HK-2 (cell line): ENCODE data around the gene HILPDA.
"Not testable (repeated sequence)": the region's sequence is repeated elsewhere in the genome, so short reads cannot be mapped to it uniquely, and the experiment has no call there.

Source experiments
- DNase-seq: peaks from one replicate; pipeline ENCODE4 v3.0.0-alpha.2; 2018; ENCODE audit not compliant: unreplicated experiment

HILPDA gene

DNA sequence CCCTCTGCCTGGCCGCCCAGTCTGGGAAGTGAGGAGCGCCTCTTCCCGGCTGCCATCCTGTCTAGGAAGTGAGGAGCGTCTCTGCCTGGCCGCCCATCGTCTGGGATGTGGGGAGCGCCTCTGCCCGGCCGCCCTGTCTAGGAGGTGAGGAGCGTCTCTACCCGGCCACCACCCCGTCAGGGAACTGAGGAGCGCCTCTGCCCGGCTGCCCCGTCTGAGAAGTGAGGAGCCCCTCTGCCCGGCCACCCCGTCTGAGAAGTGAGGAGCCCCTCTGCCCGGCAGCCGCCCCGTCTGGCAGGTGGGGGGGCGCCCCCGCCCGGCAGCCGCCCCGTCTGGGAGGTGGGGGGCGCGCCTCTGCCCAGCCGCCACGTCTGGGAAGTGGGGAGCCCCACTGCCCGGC is 7.7 kb downstream of the HILPDA start:
- not testable (repeated sequence) for DNase-seq

DNA sequence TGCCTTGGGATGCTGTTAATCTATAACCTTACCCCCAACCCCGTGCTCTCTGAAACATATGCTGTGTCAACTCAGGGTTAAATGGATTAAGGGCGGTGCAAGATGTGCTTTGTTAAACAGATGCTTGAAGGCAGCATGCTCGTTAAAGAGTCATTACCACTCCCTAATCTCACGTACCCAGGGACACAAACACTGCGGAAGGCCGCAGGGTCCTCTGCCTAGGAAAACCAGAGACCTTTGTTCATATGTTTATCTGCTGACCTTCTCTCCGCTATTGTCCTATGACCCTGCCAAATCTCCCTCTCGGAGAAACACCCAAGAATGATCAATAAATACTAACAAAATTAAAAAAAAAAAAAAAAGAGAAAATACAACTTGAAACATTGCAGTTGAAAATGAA is 8.3 kb downstream of the HILPDA start:
- not testable (repeated sequence) for DNase-seq

DNA sequence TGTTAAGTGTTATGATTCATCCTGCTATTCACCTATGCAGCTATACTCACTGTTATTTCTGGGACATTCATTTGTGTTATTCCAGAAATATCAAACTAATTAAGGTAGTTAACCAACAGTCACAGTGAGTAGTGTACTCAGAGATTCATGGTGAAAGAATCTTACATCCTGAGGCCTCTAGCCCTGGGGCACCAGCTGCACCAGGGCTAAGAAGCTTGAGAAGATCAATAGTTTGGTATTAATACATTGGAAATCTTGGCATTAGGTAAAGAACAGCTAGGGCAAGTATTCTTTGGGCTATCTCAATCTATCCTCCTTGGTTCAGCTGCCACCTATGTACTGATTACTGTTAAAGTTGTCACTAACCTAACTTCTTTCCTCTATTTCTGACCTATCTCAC is 11.2 kb downstream of the HILPDA start:
- not testable (repeated sequence) for DNase-seq

DNA sequence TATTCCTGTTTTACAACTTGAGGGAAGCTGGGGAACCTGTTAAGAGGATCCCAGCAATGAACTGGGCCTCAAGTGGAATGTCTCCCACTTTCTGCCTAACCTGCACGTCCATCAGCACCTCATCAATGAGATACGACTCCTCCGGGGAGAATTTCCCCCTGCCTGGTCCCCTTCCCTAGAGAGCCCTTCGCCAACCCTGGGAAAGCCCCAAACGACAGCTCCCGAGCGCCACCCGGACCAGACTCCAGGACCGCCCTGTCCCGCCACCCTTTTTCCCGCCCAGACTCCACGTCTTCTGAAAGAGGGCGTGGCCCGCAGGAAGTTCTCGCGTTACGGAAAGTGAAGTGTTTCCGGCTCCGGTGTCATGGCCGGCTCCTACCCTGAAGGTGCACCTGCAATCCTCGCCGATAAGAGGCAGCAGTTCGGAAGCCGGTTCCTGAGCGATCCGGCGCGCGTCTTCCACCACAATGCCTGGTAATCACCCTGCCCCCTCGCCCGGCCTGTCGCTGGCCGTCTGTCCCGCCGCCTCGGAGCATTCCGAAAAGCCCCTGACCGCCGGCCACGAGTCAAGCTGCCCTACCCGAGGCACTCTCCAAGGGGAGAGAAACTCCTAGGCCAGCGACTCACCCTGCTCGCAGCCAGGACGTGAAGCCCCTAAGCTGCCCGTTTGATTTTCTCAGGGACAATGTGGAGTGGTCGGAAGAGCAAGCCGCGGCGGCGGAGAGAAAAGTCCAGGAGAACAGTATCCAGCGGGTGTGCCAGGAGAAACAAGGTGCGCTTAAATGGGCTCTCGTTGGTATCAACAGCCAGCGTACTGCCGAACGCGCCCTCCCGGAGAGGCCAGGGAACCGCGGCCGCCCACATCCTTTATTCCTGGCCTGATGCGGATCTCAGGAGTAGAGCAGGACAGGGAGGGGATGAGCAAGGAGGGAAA is 21.0 kb downstream of the HILPDA start, which contains the start of gene METTL2B:
METTL2B (plus strand) TSS at position 347 of the 934 bp plus-strand sequence; CDS start at position 365, 18 bp downstream.
- DNase-seq = peak; percentile 97

DNA sequence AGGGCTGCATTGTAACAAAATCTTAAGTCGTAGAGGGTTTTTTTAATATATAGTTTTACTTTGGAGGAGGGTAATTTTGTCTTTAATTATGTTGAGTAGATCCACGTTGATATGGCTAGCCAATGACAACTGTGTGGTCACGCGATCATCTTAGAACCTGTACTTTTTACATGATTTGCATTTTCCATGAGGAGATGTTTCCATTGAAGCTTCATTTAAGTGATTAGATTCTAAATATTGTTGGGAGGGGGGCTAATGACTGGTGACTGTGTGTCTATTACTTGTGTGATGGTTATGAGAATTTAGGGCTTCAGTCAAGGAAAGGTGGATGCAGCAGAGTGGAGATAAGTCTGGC is 21.6 kb downstream of the HILPDA start:
- not testable (repeated sequence) for DNase-seq

DNA sequence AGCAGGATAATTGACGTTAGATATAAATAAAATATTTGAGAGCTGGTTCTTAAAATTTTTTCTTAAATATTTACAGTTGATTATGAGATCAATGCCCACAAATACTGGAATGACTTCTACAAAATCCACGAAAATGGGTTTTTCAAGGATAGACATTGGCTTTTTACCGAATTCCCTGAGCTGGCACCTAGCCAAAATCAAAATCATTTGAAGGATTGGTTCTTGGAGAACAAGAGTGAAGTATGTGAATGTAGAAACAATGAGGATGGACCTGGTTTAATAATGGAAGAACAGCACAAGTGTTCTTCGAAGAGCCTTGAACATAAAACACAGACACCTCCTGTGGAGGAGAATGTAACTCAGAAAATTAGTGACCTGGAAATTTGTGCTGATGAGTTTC is 23.4 kb downstream of the HILPDA start:
- DNase-seq = not testable (repeated sequence)

DNA sequence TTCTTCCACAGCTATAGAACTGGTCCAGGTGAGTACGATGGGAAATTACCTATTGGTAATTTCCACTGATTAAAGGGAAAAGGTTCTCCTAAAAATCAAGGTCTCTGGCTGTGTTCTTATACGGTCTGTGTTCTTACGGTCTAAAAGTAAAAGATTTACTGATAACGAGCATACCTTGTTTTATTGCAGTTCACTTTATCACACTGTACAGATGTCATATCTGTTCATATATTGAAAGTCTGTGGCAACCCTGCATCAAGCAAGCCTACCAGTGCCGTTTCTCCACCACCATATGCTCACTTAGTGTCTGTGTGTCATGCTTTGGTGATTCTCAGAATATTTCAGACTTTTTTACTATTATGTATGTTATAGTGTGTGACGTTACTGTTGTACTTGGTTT is 32.5 kb downstream of the HILPDA start:
- not testable (repeated sequence) for DNase-seq

DNA sequence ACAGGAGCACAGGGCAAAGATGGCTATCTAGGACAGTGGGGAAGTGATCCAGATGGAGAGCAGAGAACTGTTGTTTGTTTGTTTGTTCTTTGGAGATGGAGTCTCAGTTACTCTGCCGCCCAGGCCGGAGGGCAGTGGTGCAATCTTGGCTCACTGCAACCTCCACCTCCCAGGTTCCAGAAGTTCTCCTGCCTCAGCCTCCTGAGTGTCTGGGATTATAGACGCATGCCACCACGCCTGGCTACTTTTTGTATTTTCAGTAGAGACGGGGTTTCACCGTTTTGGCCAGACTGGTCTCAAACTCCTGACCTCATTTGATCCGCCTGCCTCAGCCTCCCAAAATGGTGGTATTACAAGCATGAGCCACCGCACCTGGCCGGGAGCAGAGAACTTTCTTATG is 41.7 kb downstream of the HILPDA start:
- no peak for DNase-seq

DNA sequence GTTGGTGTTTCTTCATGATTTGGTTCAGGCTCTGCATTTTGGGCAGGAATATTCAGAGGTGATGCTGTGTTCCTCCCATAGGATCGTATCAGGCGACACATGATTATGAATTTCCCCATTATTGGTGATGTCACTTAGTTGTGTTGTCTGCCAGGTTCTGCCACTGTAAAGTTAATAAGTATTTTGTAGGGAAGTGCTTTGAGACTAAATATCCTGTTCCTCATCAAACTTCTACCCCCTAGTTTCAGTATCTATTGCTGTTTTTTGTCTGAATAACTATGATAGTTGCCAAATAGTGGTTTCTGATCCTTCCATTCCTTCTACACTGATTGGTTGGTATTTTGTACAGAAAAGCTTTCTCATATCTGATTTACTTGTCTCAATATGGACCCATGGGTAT is 49.7 kb downstream of the HILPDA start:
- not testable (repeated sequence) for DNase-seq

DNA sequence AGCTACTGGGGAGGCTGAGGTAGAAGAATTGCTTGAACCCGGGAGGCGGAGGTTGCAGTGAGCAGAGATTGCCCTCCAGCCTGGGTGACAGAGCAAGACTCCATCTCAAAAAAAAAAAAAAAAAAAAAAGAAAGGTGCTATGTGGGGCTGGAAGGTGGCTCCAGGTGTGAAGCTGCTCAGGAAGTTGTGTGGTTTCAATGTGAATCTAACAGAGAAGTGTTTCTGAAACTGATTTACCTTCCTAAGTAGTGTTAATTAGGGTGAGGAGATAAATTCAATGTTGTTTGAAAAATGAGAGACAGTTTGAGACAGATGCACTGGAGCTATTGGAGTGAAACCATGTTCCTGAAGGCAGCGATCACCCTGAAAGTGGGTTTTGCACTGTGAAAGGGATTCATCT is 51.1 kb downstream of the HILPDA start:
- not testable (repeated sequence) for DNase-seq

DNA sequence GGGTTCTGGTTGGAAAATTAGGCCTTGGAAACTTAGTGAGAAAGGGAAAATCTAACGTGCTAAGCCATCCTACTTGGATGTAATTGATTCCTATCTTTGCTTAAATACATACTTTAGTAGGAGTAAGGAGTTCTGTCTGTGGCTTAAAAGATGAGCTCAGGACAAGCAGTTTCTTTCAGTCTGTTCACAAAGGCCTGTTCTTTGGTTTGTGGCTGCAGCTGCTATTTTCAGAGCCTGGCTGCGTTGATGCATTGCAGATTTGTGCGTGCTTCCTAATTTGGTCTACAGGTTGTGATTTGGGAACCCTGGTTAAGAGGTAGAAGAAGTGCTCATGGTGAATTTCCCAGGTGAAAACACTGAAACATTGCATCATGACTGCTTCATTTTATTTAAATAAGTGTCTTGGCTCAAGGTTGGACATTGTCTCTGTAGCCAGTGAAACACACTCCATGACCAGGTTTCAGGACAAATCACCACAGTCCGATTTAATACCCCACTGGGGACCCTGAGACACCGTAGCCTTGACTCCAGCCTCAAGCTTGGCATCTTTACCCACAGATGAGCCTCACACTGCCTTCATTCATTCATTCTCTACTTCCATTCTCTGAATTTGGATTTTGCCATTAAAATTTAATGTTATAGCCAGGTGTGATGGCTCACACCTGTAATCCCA is 51.8 kb downstream of the HILPDA start:
- DNase-seq = not testable (repeated sequence)
